Stimulated activated CD4-positive, alpha-beta T cell treated with anti-CD3 and anti-CD28 coated beads, Interleukin-4, amount 100 ng/mL, for 48 hours (primary cell): ENCODE results near the gene FAM90A1.
A peak's percentile ranks its signal among the peaks of the same experiment; 100 is the strongest.
"Not testable (repeated sequence)": the region's sequence is repeated elsewhere in the genome, so short reads cannot be mapped to it uniquely, and the experiment has no call there.

ENCODE experiments used
- DNase-seq, 2 donors: peaks; one replicate each; pipeline ENCODE4 v3.0.0-alpha.2; 2020; ENCODE audit warnings: low read depth in 2 of 2

The FAM90A1 gene

GRCh38 chr12:8226992-8227731 is at the start of gene FAM90A1:
Gene FAM90A1, minus strand, starts transcription at chr12:8227618. Its CDS starts 2,786 bp downstream, at chr12:8224832.
- DNase-seq = not testable (repeated sequence)

- not testable (repeated sequence) for DNase-seq
These were observed 49.0 kb upstream of the FAM90A1 start for GRCh38 chr12:8276397-8276796.

GRCh38 chr12:8266706-8267105 is 39.3 kb upstream of the FAM90A1 start:
- not testable (repeated sequence) for DNase-seq

GRCh38 chr12:8264236-8264635 is 36.8 kb upstream of the FAM90A1 start:
- DNase-seq = not testable (repeated sequence)

- DNase-seq = not testable (repeated sequence)
These were observed 33.7 kb upstream of the FAM90A1 start for GRCh38 chr12:8261111-8261554.

- not testable (repeated sequence) for DNase-seq
These were observed 28.9 kb upstream of the FAM90A1 start for GRCh38 chr12:8256356-8256755.

- not testable (repeated sequence) for DNase-seq
These were observed 27.3 kb upstream of the FAM90A1 start for GRCh38 chr12:8254705-8255104.

- DNase-seq = not testable (repeated sequence)
These were observed 24.8 kb upstream of the FAM90A1 start for GRCh38 chr12:8252056-8252818.

- not testable (repeated sequence) for DNase-seq
These were observed 24.2 kb upstream of the FAM90A1 start for GRCh38 chr12:8251616-8252015.

- DNase-seq = not testable (repeated sequence)
These were observed 19.6 kb upstream of the FAM90A1 start for GRCh38 chr12:8246941-8247535.

- DNase-seq = not testable (repeated sequence)
These were observed 16.3 kb upstream of the FAM90A1 start for GRCh38 chr12:8243682-8244161.

GRCh38 chr12:8242880-8243681 is 15.7 kb upstream of the FAM90A1 start:
- DNase-seq = peak; percentile 96 to 100

GRCh38 chr12:8242622-8242879 is 15.1 kb upstream of the FAM90A1 start:
- peak in 1 of 2 donors; percentile 4 for DNase-seq

- peak; percentile 10 to 11 for DNase-seq
These were observed 14.7 kb upstream of the FAM90A1 start for GRCh38 chr12:8241917-8242621.

GRCh38 chr12:8240340-8241114 is 13.1 kb upstream of the FAM90A1 start:
- DNase-seq = not testable (repeated sequence)

- DNase-seq = not testable (repeated sequence)
These were observed 9.6 kb upstream of the FAM90A1 start for GRCh38 chr12:8237031-8237430.

GRCh38 chr12:8235316-8236157 is 8.1 kb upstream of the FAM90A1 start:
- DNase-seq = not testable (repeated sequence)

GRCh38 chr12:8234746-8235145 is 7.3 kb upstream of the FAM90A1 start:
- DNase-seq = not testable (repeated sequence)

GRCh38 chr12:8233935-8234495 is 6.6 kb upstream of the FAM90A1 start:
- DNase-seq = not testable (repeated sequence)
